ENCODE measurements around the gene TTLL11.

The TTLL11 gene

DNA sequence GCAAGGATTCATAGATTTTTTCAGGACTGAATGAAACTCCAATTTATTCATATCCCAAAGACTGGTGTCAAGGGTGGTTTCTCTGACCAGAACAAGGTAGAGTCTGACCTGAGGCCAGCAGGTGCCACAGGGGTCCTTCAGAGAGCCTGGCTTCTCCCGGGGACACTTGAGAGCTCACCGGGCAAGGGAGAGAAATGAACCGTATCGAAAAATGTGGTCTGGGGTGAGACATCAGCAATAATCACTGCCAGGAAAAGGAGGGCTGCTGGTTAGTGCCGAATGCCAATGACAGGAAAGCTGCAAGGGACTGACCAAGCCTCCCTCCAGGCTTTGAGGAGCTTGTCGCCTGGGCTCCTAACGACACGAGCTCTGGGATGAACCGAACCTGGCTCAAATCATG, 142.7 kb downstream of the TTLL11 start:
- H3K4me3 ChIP-seq (ENCODE audit: low read depth, low read length), result no peak overlapping the region
- DNase-seq, result no peak
- in situ Hi-C loops (cut with HindIII; ENCODE audit: low pct_ligation_motif_present, low sequenced_read_pairs), result loop anchor here (25.0 kb wide), 1 partner anchor 213 kb away; no protein-coding TSS in a partner anchor
- TF ChIP-seq CTCF (IDR thresholded peaks at IDR 0.05; ENCODE audit: low read depth, low read length, missing control alignments), result no peak
- no peaks in the 10 kb centered on the region for H3K36me3 ChIP-seq (replicated peaks)
- H3K27me3 ChIP-seq (replicated peaks), result no peaks in the 10 kb centered on the region
- no peak overlapping the region for H3K27ac ChIP-seq

DNA sequence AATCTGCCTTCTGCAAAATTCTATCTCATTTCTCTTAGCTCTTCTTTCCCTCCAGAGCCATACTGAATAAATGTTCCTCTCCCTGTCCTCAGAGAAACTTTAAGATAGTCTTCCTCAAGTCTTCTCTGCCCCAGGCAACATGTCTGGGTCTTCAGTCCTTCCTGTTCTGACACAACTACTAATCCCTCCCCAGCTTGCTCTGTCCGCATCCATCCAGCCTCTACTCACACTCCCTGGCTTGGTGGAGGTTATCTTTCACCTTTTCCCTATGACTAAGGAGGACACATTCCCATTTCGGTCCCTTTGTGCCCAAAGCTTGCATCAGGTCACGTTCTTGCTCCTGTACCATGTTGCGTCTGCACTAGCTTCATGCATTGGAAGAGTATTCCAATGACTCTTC, 143.3 kb downstream of the TTLL11 start:
- H3K4me3 ChIP-seq (ENCODE audit: low read depth, low read length), result no peak overlapping the region
- in situ Hi-C loops (cut with HindIII; ENCODE audit: low pct_ligation_motif_present, low sequenced_read_pairs), result loop anchor here (25.0 kb wide), 1 partner anchor 212 kb away; no protein-coding TSS in a partner anchor
- no peak for TF ChIP-seq CTCF (IDR thresholded peaks at IDR 0.05; ENCODE audit: low read depth, low read length, missing control alignments)
- no peak for DNase-seq
- no peaks in the 10 kb centered on the region for H3K36me3 ChIP-seq (replicated peaks)
- no peaks in the 10 kb centered on the region for H3K27me3 ChIP-seq (replicated peaks)
- H3K27ac ChIP-seq, result no peak overlapping the region

GRCh38 chr9:121949364-121949763, 143.7 kb downstream of the TTLL11 start:
- no peak for TF ChIP-seq CTCF (IDR thresholded peaks at IDR 0.05; ENCODE audit: low read depth, low read length, missing control alignments)
- H3K27ac ChIP-seq, result no peak overlapping the region
- in situ Hi-C loops (cut with HindIII; ENCODE audit: low pct_ligation_motif_present, low sequenced_read_pairs), result no loop called here
- no peak overlapping the region for H3K4me3 ChIP-seq (ENCODE audit: low read depth, low read length)
- no peaks in the 10 kb centered on the region for H3K27me3 ChIP-seq (replicated peaks)
- no peaks in the 10 kb centered on the region for H3K36me3 ChIP-seq (replicated peaks)
- DNase-seq, result no peak

DNA sequence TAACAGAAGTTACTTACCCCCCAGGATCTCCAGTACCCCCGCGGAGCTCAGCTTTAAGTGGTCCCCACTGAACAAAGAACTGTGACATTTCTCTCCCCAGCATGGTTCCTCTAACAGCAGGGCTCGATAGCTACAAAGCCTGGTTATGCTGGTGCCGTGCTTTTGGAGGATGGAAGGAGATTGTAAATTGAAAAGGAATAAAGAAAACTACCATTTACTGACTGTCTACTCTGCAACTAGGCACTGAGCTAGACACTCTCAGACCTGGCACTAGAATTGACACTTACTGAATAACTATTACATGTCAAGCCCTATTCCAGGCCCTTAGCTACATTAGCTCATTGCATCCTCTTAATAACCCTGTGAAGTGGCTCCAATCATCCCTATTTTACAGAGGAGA, 145.3 kb downstream of the TTLL11 start:
- Histone ChIP-seq H3K27me3 (replicated peaks) (no peaks in the 10 kb centered on the region), H3K36me3 (replicated peaks) (no peaks in the 10 kb centered on the region), H3K4me3 (ENCODE audit: low read depth, low read length) (no peak overlapping the region), H3K27ac (no peak overlapping the region)
- no peak for DNase-seq
- TF ChIP-seq CTCF (IDR thresholded peaks at IDR 0.05; ENCODE audit: low read depth, low read length, missing control alignments), result no peak
- in situ Hi-C loops (cut with HindIII; ENCODE audit: low pct_ligation_motif_present, low sequenced_read_pairs), result no loop called here

DNA sequence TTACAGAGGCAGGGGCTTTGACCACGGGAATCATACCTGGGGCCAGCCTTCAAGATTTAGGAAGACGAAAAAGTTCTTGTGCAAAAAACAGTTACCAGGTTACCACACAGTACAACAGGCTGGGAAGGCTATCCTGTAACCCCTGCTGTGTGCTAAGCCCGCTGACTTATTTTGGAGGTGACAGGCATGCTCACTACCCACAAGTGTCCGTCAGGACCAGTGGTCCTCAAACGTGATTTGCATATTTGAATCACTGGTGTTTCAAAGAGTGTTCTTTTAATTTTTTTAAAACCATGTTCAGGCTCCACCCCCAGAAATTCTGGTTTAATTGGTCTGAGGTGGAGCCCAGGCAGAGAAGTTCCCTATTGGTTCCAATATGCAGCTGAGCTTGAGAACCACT, 146.6 kb downstream of the TTLL11 start:
- H3K36me3 ChIP-seq (replicated peaks), result no peaks in the 10 kb centered on the region
- TF ChIP-seq CTCF (IDR thresholded peaks at IDR 0.05; ENCODE audit: low read depth, low read length, missing control alignments), result no peak
- DNase-seq, result no peak
- no peaks in the 10 kb centered on the region for H3K27me3 ChIP-seq (replicated peaks)
- in situ Hi-C loops (cut with HindIII; ENCODE audit: low pct_ligation_motif_present, low sequenced_read_pairs), result no loop called here
- H3K27ac ChIP-seq, result no peak overlapping the region
- H3K4me3 ChIP-seq (ENCODE audit: low read depth, low read length), result no peak overlapping the region

- H3K4me3 ChIP-seq (ENCODE audit: low read depth, low read length), result no peak overlapping the region
- in situ Hi-C loops (cut with HindIII; ENCODE audit: low pct_ligation_motif_present, low sequenced_read_pairs), result no loop called here
- H3K27me3 ChIP-seq (replicated peaks), result no peaks in the 10 kb centered on the region
- no peaks in the 10 kb centered on the region for H3K36me3 ChIP-seq (replicated peaks)
- no peak overlapping the region for H3K27ac ChIP-seq
- peak; percentile 10 for DNase-seq
- TF ChIP-seq CTCF (IDR thresholded peaks at IDR 0.05; ENCODE audit: low read depth, low read length, missing control alignments), result no peak
Observed at GRCh38 chr9:121945849-121946248, 147.3 kb downstream of the TTLL11 start.
